Calu3 (cell line): ENCODE data around the gene COL4A6. TPM values are rescaled to one million over a fixed set of nuclear protein-coding genes. Genes with fewer than 3 reads are reported as not detected.
A peak's percentile ranks its signal among the peaks of the same experiment; 100 is the strongest.

ENCODE experiments used
- BruUV-seq: library from RNA; stranded (reverse); fragments of 400-500 nt; replicated peaks from 2 replicates; lab custom pipeline; 2021; lab: Mats Ljungman, UMichigan
- CTCF ChIA-PET: fragments of 300-600 bp; sonication (Branson Sonifier 250); formaldehyde crosslinking; loops from one replicate; lab custom pipeline; 2022; ENCODE audit warnings: antibody characterized with exemption; lab: Charles Lee
- DNase-seq: peaks from one replicate; pipeline ENCODE4 v3.0.0; 2022
- H3K27ac Mint-ChIP-seq: one replicate; pipeline ENCODE4 v1.8.0; 2022; ENCODE audit warnings: mixed read lengths; ENCODE audit not compliant: unreplicated experiment
- H3K27me3 Mint-ChIP-seq: one replicate; pipeline ENCODE4 v1.8.0; 2022; ENCODE audit warnings: mixed read lengths; ENCODE audit not compliant: unreplicated experiment
- H3K36me3 Mint-ChIP-seq: one replicate; pipeline ENCODE4 v1.8.0; 2022; ENCODE audit warnings: mild to moderate bottlenecking, moderate library complexity, mixed read lengths; ENCODE audit not compliant: insufficient read depth, unreplicated experiment
- H3K4me1 Mint-ChIP-seq: one replicate; pipeline ENCODE4 v1.8.0; 2022; ENCODE audit warnings: mild to moderate bottlenecking, low read depth, mixed read lengths; ENCODE audit not compliant: unreplicated experiment
- H3K4me3 Mint-ChIP-seq: one replicate; pipeline ENCODE4 v1.8.0; 2022; ENCODE audit warnings: mild to moderate bottlenecking, low read depth, moderate library complexity, mixed read lengths; ENCODE audit not compliant: unreplicated experiment
- H3K9me3 Mint-ChIP-seq: one replicate; pipeline ENCODE4 v1.8.0; 2022; ENCODE audit warnings: low read depth, mixed read lengths; ENCODE audit not compliant: unreplicated experiment
- intact Hi-C: fragments of 100-400 bp; cut with micrococcal nuclease; formaldehyde crosslinking; loops from one replicate; pipeline ENCODE4 v1.10.0; 2022; ENCODE audit not compliant: unreplicated experiment
- total RNA-seq: library from RNA; stranded (reverse); gene quantifications from 2 replicates; pipeline ENCODE4 v1.2.3, GENCODE V29; 2022
- TF ChIP-seq, protein P1 (sequence below): fragments of 200-600 bp; IDR thresholded peaks from one replicate; pipeline ENCODE4 v1.8.0; 2022; ENCODE audit warnings: antibody characterized with exemption; ENCODE audit not compliant: unreplicated experiment

The COL4A6 gene
- total RNA-seq, 1 experiment from 2014 or later: 0.31 TPM

DNA sequence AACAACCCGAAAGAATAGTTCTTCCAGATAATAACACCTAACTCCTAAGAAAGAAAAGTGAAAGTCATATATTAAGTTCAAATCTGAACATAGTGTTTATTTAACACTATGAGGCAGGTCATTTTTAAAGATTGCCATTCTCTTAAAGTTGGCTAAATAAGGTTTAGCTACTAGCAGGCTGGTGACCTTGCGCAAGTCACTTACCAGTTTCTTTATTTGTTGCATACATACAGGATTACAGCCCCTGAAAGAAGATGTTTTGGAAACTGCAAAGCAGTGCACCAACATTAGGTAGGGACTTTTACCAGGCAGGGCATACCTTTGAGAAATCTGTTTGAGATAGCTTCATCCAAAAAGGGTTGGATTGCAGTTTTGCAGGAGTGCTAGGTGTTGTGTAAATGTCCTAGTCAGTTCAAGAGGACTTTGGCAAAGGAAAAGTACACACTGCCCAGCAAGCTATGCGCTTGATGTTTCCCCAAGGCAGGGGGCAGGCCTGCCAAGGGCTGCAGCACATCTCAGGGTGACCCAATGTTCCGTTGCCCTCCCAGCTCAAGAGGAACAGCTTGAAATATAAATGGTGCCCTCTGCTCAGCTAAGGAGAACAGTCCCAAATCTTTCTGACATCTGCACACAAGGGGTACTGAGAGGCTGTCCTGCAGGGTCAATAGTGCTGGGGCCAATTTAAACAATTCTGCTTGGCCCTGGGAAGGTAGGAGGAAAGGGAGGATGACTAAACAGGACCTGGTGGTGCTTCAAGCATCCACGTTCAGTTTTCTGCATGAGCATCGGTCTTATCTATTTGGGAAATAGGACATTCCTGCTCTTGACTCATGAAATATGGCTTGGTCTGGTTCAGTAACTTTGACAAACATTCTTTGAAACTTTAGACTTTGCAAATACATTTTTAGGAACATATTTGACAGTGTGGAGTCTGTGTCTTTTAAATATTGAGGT lies 130.8 kb downstream of the COL4A6 start:
- TF ChIP-seq, protein P1, sequence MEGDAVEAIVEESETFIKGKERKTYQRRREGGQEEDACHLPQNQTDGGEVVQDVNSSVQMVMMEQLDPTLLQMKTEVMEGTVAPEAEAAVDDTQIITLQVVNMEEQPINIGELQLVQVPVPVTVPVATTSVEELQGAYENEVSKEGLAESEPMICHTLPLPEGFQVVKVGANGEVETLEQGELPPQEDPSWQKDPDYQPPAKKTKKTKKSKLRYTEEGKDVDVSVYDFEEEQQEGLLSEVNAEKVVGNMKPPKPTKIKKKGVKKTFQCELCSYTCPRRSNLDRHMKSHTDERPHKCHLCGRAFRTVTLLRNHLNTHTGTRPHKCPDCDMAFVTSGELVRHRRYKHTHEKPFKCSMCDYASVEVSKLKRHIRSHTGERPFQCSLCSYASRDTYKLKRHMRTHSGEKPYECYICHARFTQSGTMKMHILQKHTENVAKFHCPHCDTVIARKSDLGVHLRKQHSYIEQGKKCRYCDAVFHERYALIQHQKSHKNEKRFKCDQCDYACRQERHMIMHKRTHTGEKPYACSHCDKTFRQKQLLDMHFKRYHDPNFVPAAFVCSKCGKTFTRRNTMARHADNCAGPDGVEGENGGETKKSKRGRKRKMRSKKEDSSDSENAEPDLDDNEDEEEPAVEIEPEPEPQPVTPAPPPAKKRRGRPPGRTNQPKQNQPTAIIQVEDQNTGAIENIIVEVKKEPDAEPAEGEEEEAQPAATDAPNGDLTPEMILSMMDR: no peak
- Mint-ChIP-seq H3K4me3 (no peak overlapping the region), H3K36me3 (no peaks in the 10 kb centered on the region), H3K9me3 (peaks cover 3% of the 10 kb centered on the region), H3K27ac (no peak overlapping the region), H3K4me1 (peaks cover 23% of the 10 kb centered on the region), H3K27me3 (no peaks in the 10 kb centered on the region)
- CTCF ChIA-PET: interaction anchor here (0.5 kb wide), 1 partner anchor 454 kb away, joined by 3 read pairs; no protein-coding TSS in a partner anchor
- DNase-seq: no peak
- no TSS peak for BruUV-seq
- intact Hi-C loops: loop anchor here (2.0 kb wide), 1 partner anchor 229 kb away; no protein-coding TSS in a partner anchor

DNA sequence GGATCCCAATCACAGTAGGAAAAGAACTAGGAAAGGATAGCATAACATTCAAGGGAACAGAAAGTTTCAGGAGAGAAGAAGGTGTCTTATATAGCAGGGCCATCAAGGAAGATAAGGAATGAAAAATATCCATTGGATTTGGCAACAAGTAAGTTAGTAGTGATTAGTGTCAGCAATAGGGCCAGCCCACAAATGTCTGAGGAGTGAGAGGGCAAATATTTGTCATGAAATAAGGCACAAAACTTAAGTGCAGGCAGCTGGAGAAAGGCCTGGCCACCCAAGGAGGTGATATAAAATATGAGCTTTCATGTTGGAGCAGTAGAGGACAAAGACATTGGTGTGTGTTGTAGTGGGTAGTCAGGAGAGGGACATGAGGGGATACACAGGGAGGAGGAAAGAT lies 132.1 kb downstream of the COL4A6 start:
- DNase-seq: no peak
- no peaks in the 10 kb centered on the region for H3K9me3 Mint-ChIP-seq
- H3K27ac Mint-ChIP-seq: no peak overlapping the region
- TF ChIP-seq, protein P1: no peak
- CTCF ChIA-PET: interaction anchor here (1.8 kb wide), 1 partner anchor 81 kb away, joined by 6 read pairs; no protein-coding TSS in a partner anchor
- H3K4me1 Mint-ChIP-seq: peaks cover 23% of the 10 kb centered on the region
- BruUV-seq: no TSS peak
- no peaks in the 10 kb centered on the region for H3K36me3 Mint-ChIP-seq
- H3K27me3 Mint-ChIP-seq: no peaks in the 10 kb centered on the region
- intact Hi-C loops: no loop called here
- no peak overlapping the region for H3K4me3 Mint-ChIP-seq

DNA sequence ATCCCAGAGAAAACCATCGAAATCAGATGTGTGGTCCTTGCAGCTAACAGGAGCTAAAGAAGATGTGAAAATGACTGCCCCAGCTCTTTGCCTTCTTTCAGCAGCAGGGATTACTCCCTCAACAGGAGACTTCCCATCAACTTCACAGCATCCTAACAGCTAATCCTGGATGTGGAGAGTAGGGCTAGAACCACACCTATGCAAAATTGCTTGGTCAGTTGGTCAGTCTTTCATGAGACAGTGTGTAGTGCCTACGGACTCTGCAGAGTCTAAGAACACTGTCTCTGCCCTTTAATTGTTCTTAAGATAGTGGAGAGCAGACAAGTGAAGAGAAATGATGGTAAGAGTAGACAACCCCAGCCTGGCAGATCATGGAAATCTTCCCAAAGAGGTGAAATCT lies 133.5 kb downstream of the COL4A6 start:
- TF ChIP-seq, protein P1: no peak
- Mint-ChIP-seq H3K4me3 (no peak overlapping the region), H3K36me3 (no peaks in the 10 kb centered on the region), H3K4me1 (peaks cover 24% of the 10 kb centered on the region), H3K9me3 (no peaks in the 10 kb centered on the region), H3K27ac (no peak overlapping the region), H3K27me3 (no peaks in the 10 kb centered on the region)
- no TSS peak for BruUV-seq
- intact Hi-C loops: loop anchor here (1.0 kb wide), 1 partner anchor 80 kb away; no protein-coding TSS in a partner anchor
- DNase-seq: no peak
- CTCF ChIA-PET: interaction anchor here (1.6 to 1.8 kb wide), 2 partner anchors 80 to 105 kb away, joined by 5 to 6 read pairs; no protein-coding TSS in a partner anchor

DNA sequence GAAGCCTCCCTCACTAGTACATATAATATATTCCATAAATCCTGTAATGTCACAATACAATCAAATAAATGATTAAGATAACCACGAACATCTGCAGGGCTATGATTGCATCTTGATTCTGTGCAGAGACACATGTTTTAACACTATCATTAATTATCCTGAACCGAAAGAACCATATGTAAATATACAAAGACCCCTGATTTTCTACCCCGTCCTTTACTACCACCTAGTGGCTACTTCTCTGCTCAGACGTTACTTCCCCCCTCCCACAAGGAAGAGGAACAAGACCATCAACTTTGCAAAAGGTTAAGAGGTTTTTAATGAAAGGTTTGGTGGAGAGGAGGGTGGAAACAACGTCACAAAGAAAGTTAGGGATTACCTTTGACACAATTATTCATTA lies 134.0 kb downstream of the COL4A6 start:
- no peaks in the 10 kb centered on the region for H3K36me3 Mint-ChIP-seq
- TF ChIP-seq, protein P1: peak; percentile 21
- H3K4me3 Mint-ChIP-seq: no peak overlapping the region
- BruUV-seq: no TSS peak
- no peaks in the 10 kb centered on the region for H3K27me3 Mint-ChIP-seq
- peaks cover 24% of the 10 kb centered on the region for H3K4me1 Mint-ChIP-seq
- peak; percentile 26 for DNase-seq
- H3K9me3 Mint-ChIP-seq: no peaks in the 10 kb centered on the region
- no peak overlapping the region for H3K27ac Mint-ChIP-seq
- CTCF ChIA-PET: interaction anchor here (0.8 to 1.6 kb wide), 3 partner anchors 80 to 404 kb away, joined by 3 to 17 read pairs (median 5); no protein-coding TSS in a partner anchor
- intact Hi-C loops: loop anchor here (1.0 kb wide), 1 partner anchor 80 kb away; no protein-coding TSS in a partner anchor
